ENCODE data around the gene LDAH. TPM values are rescaled to one million over a fixed set of nuclear protein-coding genes. Genes with fewer than 3 reads are reported as not detected.

LDAH gene
- total RNA-seq, 1 experiment from 2014 or later = 15.2 TPM

DNA sequence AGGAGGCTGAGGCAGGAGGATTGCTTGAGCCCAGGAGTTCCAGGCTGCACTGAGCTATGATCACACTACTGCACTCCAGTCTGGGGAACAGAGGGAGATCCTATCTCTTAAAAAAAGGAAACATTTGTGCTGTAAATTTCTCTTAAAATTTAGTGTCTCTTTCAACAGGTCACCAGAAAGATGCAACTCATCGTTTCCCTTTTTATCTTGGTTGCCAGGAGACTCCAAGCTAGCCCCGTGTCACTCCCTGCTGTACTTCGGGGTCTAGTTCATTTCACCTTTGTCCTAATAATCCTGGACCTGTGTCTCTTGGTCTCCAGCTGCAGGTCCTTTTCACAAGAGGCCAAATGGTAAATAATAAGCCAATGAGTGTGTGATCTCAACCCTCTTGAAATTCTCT, 179.1 kb downstream of the LDAH start:
- H3K4me1 ChIP-seq (ENCODE audit: insufficient read depth, low read length) = no peaks in the 10 kb centered on the region; the same call in 1 of the 2 replicates
- TF ChIP-seq, protein P1, sequence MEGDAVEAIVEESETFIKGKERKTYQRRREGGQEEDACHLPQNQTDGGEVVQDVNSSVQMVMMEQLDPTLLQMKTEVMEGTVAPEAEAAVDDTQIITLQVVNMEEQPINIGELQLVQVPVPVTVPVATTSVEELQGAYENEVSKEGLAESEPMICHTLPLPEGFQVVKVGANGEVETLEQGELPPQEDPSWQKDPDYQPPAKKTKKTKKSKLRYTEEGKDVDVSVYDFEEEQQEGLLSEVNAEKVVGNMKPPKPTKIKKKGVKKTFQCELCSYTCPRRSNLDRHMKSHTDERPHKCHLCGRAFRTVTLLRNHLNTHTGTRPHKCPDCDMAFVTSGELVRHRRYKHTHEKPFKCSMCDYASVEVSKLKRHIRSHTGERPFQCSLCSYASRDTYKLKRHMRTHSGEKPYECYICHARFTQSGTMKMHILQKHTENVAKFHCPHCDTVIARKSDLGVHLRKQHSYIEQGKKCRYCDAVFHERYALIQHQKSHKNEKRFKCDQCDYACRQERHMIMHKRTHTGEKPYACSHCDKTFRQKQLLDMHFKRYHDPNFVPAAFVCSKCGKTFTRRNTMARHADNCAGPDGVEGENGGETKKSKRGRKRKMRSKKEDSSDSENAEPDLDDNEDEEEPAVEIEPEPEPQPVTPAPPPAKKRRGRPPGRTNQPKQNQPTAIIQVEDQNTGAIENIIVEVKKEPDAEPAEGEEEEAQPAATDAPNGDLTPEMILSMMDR (conservative IDR thresholded peaks at IDR 0.05) = no peak
- H3K27ac Mint-ChIP-seq = peak overlapping the region in 1 of 3 experiments; percentile 74; a peak in 2 of 7 replicates

More for the DNA sequence above, 179.1 kb downstream of the LDAH start:
- no peak overlapping the region for H3K4me2 ChIP-seq (ENCODE audit: insufficient read depth, insufficient read length, low read length)
- no peak overlapping the region for H3K4ac ChIP-seq (ENCODE audit: low read depth, low read length)
- no peak overlapping the region for H2AFZ ChIP-seq (ENCODE audit: low read length)
- no peak overlapping the region for H2BK5ac ChIP-seq (ENCODE audit: insufficient read length, low read length)
- no peak overlapping the region for H3K27ac ChIP-seq (ENCODE audit: insufficient read length, low read depth, low read length)
- no peak for DNase-seq
- no CpG with 5 or more reads among the region's 3 CpGs for WGBS (ENCODE audit: extremely low coverage, insufficient read length, low lambda C conversion rate)
- H3K14ac ChIP-seq (ENCODE audit: insufficient read depth, low read length) = no peak overlapping the region
- no peak overlapping the region for H3K9ac ChIP-seq (ENCODE audit: extremely low read depth, insufficient read length, low read length)
- H3K79me2 ChIP-seq (ENCODE audit: insufficient read depth, low read length) = no peaks in the 10 kb centered on the region
- Mint-ChIP-seq H3K4me1 (peaks cover 12 to 13% of the 10 kb centered on the region in 2 experiments), H3K9me3 (no peaks in the 10 kb centered on the region; a peak in 1 of 5 replicates), H3K4me3 (no peak overlapping the region), H3K36me3 (ENCODE audit: insufficient read depth in 1 of 3, low read depth in 3 of 3) (peaks cover 0 to 13% (median 2%) of the 10 kb centered on the region in 3 experiments; a peak in 3 of 7 replicates), H3K27me3 (ENCODE audit: low read depth) (peaks cover 2% of the 10 kb centered on the region; the same call in 1 of the 2 replicates)
- no peak overlapping the region for H2AK5ac ChIP-seq (ENCODE audit: insufficient read length, low read length)
- H4K20me1 ChIP-seq (ENCODE audit: control insufficient read depth, insufficient read depth, insufficient read length) = no peaks in the 10 kb centered on the region
- no peak overlapping the region for H4K8ac ChIP-seq (replicated peaks; ENCODE audit: insufficient read length, low read depth, low read length)
- H3K79me1 ChIP-seq (ENCODE audit: insufficient read depth, low read depth, low read length, poor library complexity, severe bottlenecking) = no peaks in the 10 kb centered on the region
- no peak overlapping the region for H3K18ac ChIP-seq (ENCODE audit: insufficient read length, low read depth, low read length)
- H3K9me3 ChIP-seq (ENCODE audit: control insufficient read depth, low read depth, low read length) = no peaks in the 10 kb centered on the region
- no peak overlapping the region for H2BK120ac ChIP-seq (ENCODE audit: low read depth, low read length, poor library complexity, severe bottlenecking)
- H3K23ac ChIP-seq (ENCODE audit: insufficient read length, low read depth, low read length) = no peak overlapping the region
- H3T11ph ChIP-seq (ENCODE audit: low read length) = no peak overlapping the region
- no peaks in the 10 kb centered on the region for H3K27me3 ChIP-seq (ENCODE audit: insufficient read depth, low read length)
- no peak overlapping the region for H4K91ac ChIP-seq (ENCODE audit: insufficient read length, low read depth, low read length)
- H3K56ac ChIP-seq (ENCODE audit: insufficient read length, low read depth, low read length) = no peak overlapping the region
- H4K5ac ChIP-seq (ENCODE audit: insufficient read length, low read depth, low read length) = no peak overlapping the region
- H3K23me2 ChIP-seq (ENCODE audit: insufficient read length, low read depth, low read length, poor library complexity, severe bottlenecking) = no peaks in the 10 kb centered on the region
- H2BK15ac ChIP-seq (ENCODE audit: low read depth, low read length) = no peak overlapping the region
- H2BK20ac ChIP-seq (ENCODE audit: low read depth, low read length, poor library complexity, severe bottlenecking) = no peak overlapping the region
- no peak overlapping the region for H2BK12ac ChIP-seq (ENCODE audit: insufficient read length, low read depth, low read length)
